K562 (cell line): ENCODE data around the gene NDFIP2. TPM values are rescaled to one million over a fixed set of nuclear protein-coding genes. Genes with fewer than 3 reads are reported as not detected.

Source experiments
- ATAC-seq: fragments of 200-7000 bp; cut with Tn5 transposase; 3 replicates; pipeline ENCODE4 v1.9.1; 2020; ENCODE audit warnings: moderate library complexity
- BruUV-seq: library from RNA; stranded (reverse); fragments of 400-500 nt; replicated peaks from 2 replicates; lab custom pipeline; 2021; lab: Mats Ljungman, UMichigan
- CTCF ChIA-PET: fragments of 300-600 bp; formaldehyde crosslinking; extraction: SDS; loops from one replicate; lab custom pipeline; 2021; ENCODE audit warnings: low intra/inter-chr PET ratio; lab: Yijun Ruan, JAX
- POLR2A ChIA-PET: fragments of 300-600, 350-650 bp; sonication (Branson Sonifier 250); formaldehyde crosslinking; extraction: SDS; loops from one replicate; lab custom pipeline; 2021; ENCODE audit warnings: antibody characterized with exemption, inconsistent platforms; lab: Yijun Ruan, JAX
- DNase-seq, 4 experiments: peaks; one replicate each; pipeline versions ENCODE4 v3.0.0 to v3.0.0-alpha.2; 2011 to 2018; ENCODE audit warnings: low spot score in 3 of 4, mixed read lengths in 3 of 4; ENCODE audit errors: extremely low read depth in 1 of 4
- FAIRE-seq: peaks from 2 replicates; lab custom pipeline; 2011; peaks lifted over from hg19 to GRCh38; lab: Jason Lieb, UNC
- H2AFZ ChIP-seq: 2 replicates; pipeline ENCODE4 v1.6.0; 2011; ENCODE audit warnings: low read depth, low read length, control low read depth, inconsistent platforms
- H3K27ac ChIP-seq: fragments of 200-600 bp; 3 replicates; pipeline ENCODE4 v1.8.0; 2011; ENCODE audit warnings: low read depth, mild to moderate bottlenecking, control low read depth, inconsistent platforms, low read length, moderate library complexity, mixed read lengths; ENCODE audit errors: extremely low read depth
- H3K27me3 ChIP-seq, 2 experiments: fragments of 300-600 bp in 1 of 2; 2 replicates in 1 of 2; 3 replicates in 1 of 2; pipeline versions ENCODE4 v1.6.0 to v1.8.0; 2011; ENCODE audit warnings: inconsistent platforms in 2 of 2, low read length in 2 of 2, mild to moderate bottlenecking in 1 of 2, mixed read lengths in 1 of 2, moderate library complexity in 1 of 2; ENCODE audit not compliant: control insufficient read depth in 2 of 2, insufficient read depth in 2 of 2
- H3K36me3 ChIP-seq: fragments of 300-600 bp; 3 replicates; pipeline ENCODE4 v1.8.0; 2011; ENCODE audit warnings: mild to moderate bottlenecking, low read length, inconsistent platforms; ENCODE audit not compliant: control insufficient read depth, insufficient read depth
- H3K4me1 ChIP-seq, 2 experiments: fragments of 200-600 bp in 1 of 2; replicated peaks in 1 of 2; 2 replicates in 1 of 2; 3 replicates in 1 of 2; pipeline versions ENCODE4 v1.5.1 to v1.8.0; 2011; ENCODE audit warnings: inconsistent platforms in 2 of 2, low read length in 2 of 2, mild to moderate bottlenecking in 1 of 2, mixed read lengths in 1 of 2, moderate library complexity in 1 of 2; ENCODE audit not compliant: control insufficient read depth in 2 of 2, insufficient read depth in 2 of 2
- H3K4me2 ChIP-seq: 2 replicates; pipeline ENCODE4 v1.6.1; 2011; ENCODE audit warnings: low read length, control low read depth, inconsistent platforms, mixed read lengths; ENCODE audit not compliant: insufficient read depth
- H3K4me3 ChIP-seq: fragments of 200-600 bp; sonication (generic), shearing (Covaris generic); 2 replicates; pipeline ENCODE4 v1.5.1; 2016; ENCODE audit warnings: control low read depth, inconsistent platforms
- H3K79me2 ChIP-seq: fragments of 200-600 bp; 3 replicates; pipeline ENCODE4 v1.8.0; 2011; ENCODE audit warnings: low read length, inconsistent platforms; ENCODE audit not compliant: control insufficient read depth, insufficient read depth
- H3K9ac ChIP-seq, 2 experiments: 2 replicates each; pipeline versions ENCODE4 v1.6.0 to v1.6.1; 2011; ENCODE audit warnings: low read depth in 2 of 2, low read length in 2 of 2, control low read depth in 1 of 2, inconsistent platforms in 1 of 2, mild to moderate bottlenecking in 1 of 2, mixed read lengths in 1 of 2; ENCODE audit not compliant: insufficient read depth in 1 of 2
- H3K9me1 ChIP-seq: one replicate; pipeline ENCODE4 v1.6.0; 2011; ENCODE audit warnings: inconsistent platforms, mild to moderate bottlenecking, low read length, moderate library complexity; ENCODE audit not compliant: control insufficient read depth, insufficient read depth
- H3K9me3 ChIP-seq: replicated peaks from 2 replicates; pipeline ENCODE4 v1.5.1; 2011; ENCODE audit warnings: low read depth, low read length, inconsistent platforms; ENCODE audit not compliant: control insufficient read depth, insufficient read depth
- H4K20me1 ChIP-seq: replicated peaks from 2 replicates; pipeline ENCODE4 v1.6.1; 2011; ENCODE audit warnings: low read length, inconsistent platforms, mixed read lengths; ENCODE audit not compliant: control insufficient read depth, insufficient read depth
- GATA2 ChIP-seq: sonication (generic); formaldehyde crosslinking; IDR thresholded peaks from 2 replicates; pipeline ENCODE4 v1.4.0; 2020; ENCODE audit warnings: mild to moderate bottlenecking, missing genetic modification reagents
- HES1 ChIP-seq: fragments of 450-650 bp; IDR thresholded peaks from 2 replicates; pipeline ENCODE4 v1.6.1; 2016; ENCODE audit warnings: low read depth, mild to moderate bottlenecking, moderate library complexity
- HMG20B ChIP-seq: fragments of 250-450 bp; sonication (Bioruptor Pico); IDR thresholded peaks from 2 replicates; pipeline ENCODE4 v1.5.0; 2021; ENCODE audit warnings: mild to moderate bottlenecking
- JUN ChIP-seq, 2 experiments: sonication (generic) in 1 of 2; formaldehyde crosslinking in 1 of 2; IDR thresholded peaks; 2 replicates each; pipeline versions ENCODE4 v1.6.1 to v1.8.0; 2012 to 2022; ENCODE audit warnings: borderline replicate concordance in 2 of 2, mild to moderate bottlenecking in 2 of 2, improper control_type of control experiment in 1 of 2, low read depth in 1 of 2, low read length in 1 of 2, missing genetic modification reagents in 1 of 2
- KDM1A ChIP-seq, 2 experiments: fragments of 450-650 bp; IDR thresholded peaks; 2 replicates each; pipeline ENCODE4 v1.6.1; 2016; ENCODE audit warnings: mild to moderate bottlenecking in 2 of 2
- MAFG ChIP-seq: fragments of 450-650 bp; conservative IDR thresholded peaks from 2 replicates; pipeline ENCODE4 v1.6.1; 2016; ENCODE audit warnings: missing genetic modification characterization, missing compliant biosample characterization
- MIER1 ChIP-seq: fragments of 450-650 bp; IDR thresholded peaks from 2 replicates; pipeline ENCODE4 v1.6.1; 2016; ENCODE audit warnings: antibody characterized with exemption, mild to moderate bottlenecking, low read depth
- MITF ChIP-seq: IDR thresholded peaks from 2 replicates; pipeline ENCODE4 v1.6.1; 2014; ENCODE audit warnings: antibody characterized with exemption
- MLLT1 ChIP-seq, 2 experiments: fragments of 450-650 bp; IDR thresholded peaks; 2 replicates each; pipeline ENCODE4 v1.6.1; 2016
- NR3C1 ChIP-seq: sonication (generic); formaldehyde crosslinking; IDR thresholded peaks from 2 replicates; pipeline ENCODE4 v1.8.1; 2022; ENCODE audit warnings: missing genetic modification reagents
- NRF1 ChIP-seq, 2 experiments: fragments of 450-650 bp; IDR thresholded peaks in 1 of 2; conservative IDR thresholded peaks in 1 of 2; 2 replicates each; pipeline ENCODE4 v1.6.1; 2014; ENCODE audit warnings: mild to moderate bottlenecking in 2 of 2
- OTX1 ChIP-seq: fragments of 450-650 bp; formaldehyde crosslinking; IDR thresholded peaks from 2 replicates; pipeline ENCODE4 v1.4.0; 2022; ENCODE audit warnings: mild to moderate bottlenecking
- PML ChIP-seq: IDR thresholded peaks from 2 replicates; pipeline ENCODE4 v1.6.1; 2012; ENCODE audit warnings: low read length, inconsistent platforms
- RFX5 ChIP-seq: IDR thresholded peaks from 2 replicates; pipeline ENCODE4 v1.6.1; 2011; ENCODE audit warnings: low read depth, mild to moderate bottlenecking, improper control_type of control experiment, low read length
- TAL1 ChIP-seq: fragments of 450-650 bp; IDR thresholded peaks from 2 replicates; pipeline ENCODE4 v1.6.1; 2016; ENCODE audit warnings: mild to moderate bottlenecking
- ZC3H8 ChIP-seq: fragments of 450-650 bp; IDR thresholded peaks from 2 replicates; pipeline ENCODE4 v1.6.1; 2017
- ZFP30 ChIP-seq: fragments of 250-450 bp; sonication (Bioruptor Pico); IDR thresholded peaks from 2 replicates; pipeline ENCODE4 v1.8.0; 2022; ENCODE audit warnings: moderate library complexity, mild to moderate bottlenecking, inconsistent platforms, borderline replicate concordance
- ZNF239 ChIP-seq: fragments of 250-450 bp; sonication (Bioruptor Pico); IDR thresholded peaks from 2 replicates; pipeline ENCODE4 v1.4.0; 2020; ENCODE audit warnings: mild to moderate bottlenecking
- ZNF274 ChIP-seq: IDR thresholded peaks from 2 replicates; pipeline ENCODE4 v1.6.1; 2011; ENCODE audit warnings: low read depth, mild to moderate bottlenecking, low read length, moderate library complexity, borderline replicate concordance
- ZNF282 ChIP-seq: sonication (generic); formaldehyde crosslinking; IDR thresholded peaks from 2 replicates; pipeline ENCODE4 v1.8.1; 2023; ENCODE audit warnings: missing genetic modification reagents
- ZNF717 ChIP-seq: fragments of 250-450 bp; sonication (Bioruptor Pico); IDR thresholded peaks from 2 replicates; pipeline ENCODE4 v1.5.0; 2021
- ZNF76 ChIP-seq: fragments of 250-450 bp; sonication (Bioruptor Pico); IDR thresholded peaks from 2 replicates; pipeline ENCODE4 v1.4.0; 2020; ENCODE audit warnings: mild to moderate bottlenecking, moderate library complexity, borderline replicate concordance
- WGBS: fragments of 100-300 bp; shearing (Covaris generic); methylation state at CpG from one replicate; pipeline ENCODE4 v1.1.6; 2016; ENCODE audit warnings: low coverage, mixed read lengths; ENCODE audit not compliant: insufficient coverage; ENCODE audit errors: missing lambda C conversion rate; 5-methylcytosine and 5-hydroxymethylcytosine counted together
- in situ Hi-C: fragments of 300-500 bp; cut with MboI; formaldehyde crosslinking; loops from 4 replicates; pipeline ENCODE4 v1.15.0; 2018; ENCODE audit warnings: inconsistent platforms, mixed read lengths
- intact Hi-C: fragments of 100-400 bp; cut with micrococcal nuclease; formaldehyde crosslinking; loops from 2 replicates; pipeline ENCODE4 v1.14.2; 2022
- polyA plus RNA-seq, 8 experiments: library from polyadenylated mRNA; depleted of rRNA in 4 of 8; stranded (reverse) in 5 of 8; unstranded in 3 of 8; fragments of >200 nt; fragmentation: Nextera tagmentation in 2 of 8; fragmentation: Illumina TruSeq in 1 of 8; extraction: Ambion mirVana in 2 of 8; extraction: Trizol in 1 of 8; gene quantifications; 2 replicates each; pipeline versions ENCODE4 v1.2.1 to v1.2.3, GENCODE V29; 2011 to 2014; ENCODE audit warnings: inconsistent platforms in 1 of 8, missing spikeins in 1 of 8
- total RNA-seq, 7 experiments: library from RNA; depleted of rRNA in 6 of 7; stranded (reverse); fragments of >200 nt in 6 of 7; fragmentation: Illumina TruSeq in 2 of 7; extraction: Trizol in 2 of 7; gene quantifications; 2 replicates each; pipeline versions ENCODE4 v1.2.1 to v1.2.3, GENCODE V29; 2011 to 2021; ENCODE audit warnings: low replicate concordance in 1 of 7

The NDFIP2 gene
- total and polyA plus RNA-seq, 9 of the 15 experiments (the other 6 are each of a cell fraction or from before 2014, with no cell fraction given), result 13.4 to 54.4 (median 27.8) TPM

GRCh38 chr13:79432992-79433391, 48.0 kb upstream of the NDFIP2 start (continued):
- TF ChIP-seq ZNF239 (CRISPR knock-in tag) (no peak), OTX1 (CRISPR knock-in tag) (no peak), RFX5 (no peak), ZNF717 (CRISPR knock-in tag) (no peak), ZNF76 (no peak), NRF1 (conservative IDR thresholded peaks at IDR 0.05 in 1 of 2, IDR thresholded peaks at IDR 0.05 in 1 of 2) (no peak), PML (no peak)

- Histone ChIP-seq H3K79me2 (no peaks in the 10 kb centered on the region), H3K36me3 (no peaks in the 10 kb centered on the region), H3K27ac (no peak overlapping the region), H3K9me1 (no peaks in the 10 kb centered on the region), H3K4me3 (no peak overlapping the region), H3K9ac (no peak overlapping the region), H2AFZ (no peak overlapping the region), H3K9me3 (no peaks in the 10 kb centered on the region), H3K27me3 (no peaks in the 10 kb centered on the region), H3K4me2 (no peak overlapping the region), H3K4me1 (peaks cover 0 to 3% of the 10 kb centered on the region in 2 experiments; a peak in 3 of 5 replicates), H4K20me1 (no peaks in the 10 kb centered on the region)
- 11% methylated on average over 1 of the region's 1 CpG for WGBS
- ChIA-PET POLR2A (no interaction called here), CTCF (no interaction called here)
- no TSS peak for BruUV-seq
- intact Hi-C loops (no loop called here), in situ Hi-C loops (loop anchor here (25.0 kb wide), 1 partner anchor 903 kb away; the partner anchor contains the start of gene SPRY2)
- ATAC-seq (no peak), FAIRE-seq (no peak), DNase-seq (no peak)
- TF ChIP-seq GATA2 (CRISPR knock-in tag) (no peak), MLLT1 (IDR thresholded peaks at IDR 0.05) (no peak), MAFG (peak; percentile 27; the same call in 1 of the 2 replicates), MIER1 (no peak), MITF (no peak), ZC3H8 (no peak), ZNF274 (no peak), JUN (IDR thresholded peaks at IDR 0.05; ENCODE audit: borderline replicate concordance, low read depth, low read length) (0 out of 2 replicates have a peak, but pooled peaks have one; percentile 19), JUN (CRISPR knock-in tag; IDR thresholded peaks at IDR 0.05; ENCODE audit: borderline replicate concordance) (no peak), ZNF282 (no peak), NR3C1 (CRISPR knock-in tag) (no peak), ZFP30 (CRISPR knock-in tag) (no peak), TAL1 (no peak), HMG20B (no peak), KDM1A (IDR thresholded peaks at IDR 0.05) (peak in 1 of 2 experiments; percentile 33; a peak in 1 of 4 replicates), HES1 (no peak)
Observed at GRCh38 chr13:79434556-79434955, 46.4 kb upstream of the NDFIP2 start.
